Measurements from ENCODE around the gene LRMDA.
"Not testable (repeated sequence)": the region's sequence is repeated elsewhere in the genome, so short reads cannot be mapped to it uniquely, and the experiment has no call there.

The LRMDA gene

GRCh38 chr10:76554478-76554877 is 1123.1 kb downstream of the LRMDA start:
- DNase-seq, result no peak

- DNase-seq, result no peak
Observed at GRCh38 chr10:76555067-76555670, 1123.7 kb downstream of the LRMDA start.

GRCh38 chr10:76557366-76557765 is 1125.9 kb downstream of the LRMDA start:
- no peak for DNase-seq

GRCh38 chr10:76558586-76558985 is 1127.2 kb downstream of the LRMDA start:
- no peak for DNase-seq

GRCh38 chr10:76558996-76559891 is 1127.8 kb downstream of the LRMDA start:
- DNase-seq, result no peak

GRCh38 chr10:76559892-76560220 is 1128.4 kb downstream of the LRMDA start:
- DNase-seq, result no peak

- no peak for DNase-seq
Observed at GRCh38 chr10:76560338-76560737, 1128.9 kb downstream of the LRMDA start.

- no peak for DNase-seq
Observed at GRCh38 chr10:76563286-76563685, 1131.9 kb downstream of the LRMDA start.

- no peak for DNase-seq
Observed at GRCh38 chr10:76572021-76572420, 1140.6 kb downstream of the LRMDA start.

GRCh38 chr10:76576276-76576962 is 1145.0 kb downstream of the LRMDA start:
- no peak for DNase-seq

- no peak for DNase-seq
Observed at GRCh38 chr10:76577455-76577854, 1146.0 kb downstream of the LRMDA start.

- no peak for DNase-seq
Observed at GRCh38 chr10:76581506-76582256, 1150.3 kb downstream of the LRMDA start.

GRCh38 chr10:76582531-76582930 is 1151.1 kb downstream of the LRMDA start:
- no peak for DNase-seq

- DNase-seq, result no peak
Observed at GRCh38 chr10:76583711-76584161, 1152.3 kb downstream of the LRMDA start.

GRCh38 chr10:76584466-76584865 is 1153.0 kb downstream of the LRMDA start:
- not testable (repeated sequence) for DNase-seq
